ENCODE measurements around the gene FGF23. TPM values are rescaled to one million over a fixed set of nuclear protein-coding genes. Genes with fewer than 3 reads are reported as not detected.
A peak's percentile ranks its signal among the peaks of the same experiment; 100 is the strongest.
"Not testable (repeated sequence)": the region's sequence is repeated elsewhere in the genome, so short reads cannot be mapped to it uniquely, and the experiment has no call there.

Gene FGF23
- polyA plus RNA-seq (ENCODE audit: insufficient read length) = 0.05 TPM
- long read RNA-seq, donor 1 = 0 reads
- long read RNA-seq, donor 2 = 0 reads
- long read RNA-seq, donor 3 = 0 reads
- long read RNA-seq, donor 4 = 0 reads
- long read RNA-seq, donor 5, partial matches to known transcripts = 0 of 1 reads
- long read RNA-seq, donor 5, other reads (novel, unspliced or antisense) = 0 of 1 reads
- long read RNA-seq, donor 6, partial matches to known transcripts = 0 of 1 reads
- long read RNA-seq, donor 6, other reads (novel, unspliced or antisense) = 0 of 1 reads
- long read RNA-seq, donor 7 = 0 reads
- long read RNA-seq, donor 8 = 0 reads

DNA sequence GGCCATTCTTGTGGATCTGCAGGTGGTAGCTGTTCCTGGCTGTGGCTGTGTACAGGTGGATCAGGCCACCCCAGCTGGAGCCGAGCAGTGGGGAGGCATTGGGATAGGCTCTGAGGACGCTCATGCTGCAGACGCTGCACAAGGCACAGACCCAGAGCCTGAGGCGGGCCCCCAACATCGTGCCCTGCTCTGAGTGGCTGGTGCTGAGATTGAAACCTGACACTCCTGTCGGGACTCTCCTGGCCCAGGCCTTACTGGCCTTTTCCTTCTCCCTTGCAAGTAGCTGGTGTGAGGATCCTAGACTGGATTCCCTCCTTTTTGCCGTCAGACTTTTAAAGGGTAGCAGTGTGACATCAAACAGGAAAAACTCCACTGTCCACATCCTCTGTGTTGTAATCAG, at the start of gene FGF23:
Gene FGF23, minus strand, starts transcription at position 308 of the 400 bp plus-strand sequence. Its CDS starts 130 bp downstream, at position 178.
- DNase-seq = peak; percentile 57

DNA sequence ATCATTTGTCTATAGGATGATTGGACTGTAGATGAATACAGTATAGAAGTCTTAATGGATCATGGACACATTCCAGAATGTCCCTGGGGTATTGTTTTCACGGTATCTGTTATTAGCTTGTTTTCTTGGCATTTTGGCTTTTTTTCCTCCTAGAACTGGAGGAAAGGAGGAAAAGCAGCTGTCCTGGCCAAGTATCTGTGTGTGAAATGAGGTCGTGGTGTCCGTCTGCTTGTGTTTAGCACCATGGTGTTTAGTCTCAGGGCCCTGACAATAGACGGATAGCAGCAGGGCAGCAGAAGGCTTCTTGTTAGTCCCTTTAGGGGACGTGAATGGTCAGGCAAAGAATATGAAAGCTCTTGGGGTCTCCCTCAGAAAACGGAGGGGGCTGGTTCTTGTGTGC, 44.9 kb upstream of the FGF23 start:
- DNase-seq = no peak

DNA sequence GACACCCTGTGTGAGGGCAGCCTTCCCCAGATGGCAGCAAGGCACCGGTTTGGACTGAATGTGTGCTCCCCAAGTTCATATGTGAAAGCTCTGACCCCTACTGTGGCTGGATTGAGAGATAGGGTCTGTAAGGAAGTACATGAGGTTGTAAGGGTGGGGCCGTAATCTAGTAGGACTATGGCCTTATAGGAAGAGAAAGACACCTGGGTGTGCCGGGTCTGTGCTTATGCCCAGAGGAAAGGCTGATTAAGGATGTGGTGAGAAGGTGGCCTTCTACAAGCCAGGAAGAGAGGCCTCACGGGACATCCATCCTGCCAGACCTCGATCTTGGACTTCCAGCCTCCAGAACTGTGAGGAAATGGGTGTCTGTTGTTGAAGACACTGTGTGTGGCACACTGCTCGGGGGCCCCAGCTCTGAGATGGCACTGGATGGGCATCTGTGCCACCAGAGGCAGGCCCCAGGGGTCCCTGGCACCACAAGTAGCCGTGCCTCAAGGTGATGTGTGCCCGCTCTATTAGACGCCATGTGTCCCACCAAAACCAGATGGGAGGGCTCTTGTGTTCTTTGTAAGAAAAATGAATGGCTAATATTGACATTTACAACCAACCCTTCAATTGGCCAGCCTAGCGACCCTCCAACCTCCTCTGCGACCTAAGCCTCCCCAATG, 44.1 kb upstream of the FGF23 start:
- no peak for DNase-seq

DNA sequence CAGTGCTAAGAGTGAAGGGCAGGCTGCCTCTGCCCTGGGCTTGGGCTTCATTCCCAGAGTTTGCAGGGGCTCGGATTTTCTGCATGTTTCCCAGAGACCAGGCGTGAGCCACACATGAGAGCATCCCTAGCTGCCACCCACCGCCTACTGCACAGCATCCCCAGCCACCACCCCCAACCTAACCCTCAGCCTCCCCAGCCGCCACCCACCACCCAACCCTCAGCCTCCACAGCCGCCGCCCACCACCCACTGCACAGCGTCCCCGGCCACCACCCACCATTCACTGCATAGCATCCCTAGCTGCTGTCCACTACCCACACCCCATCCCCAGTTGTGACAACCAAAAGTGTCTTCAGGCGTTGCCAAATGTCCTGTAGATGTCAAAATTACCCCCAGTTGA, 43.5 kb upstream of the FGF23 start:
- no peak for DNase-seq

DNA sequence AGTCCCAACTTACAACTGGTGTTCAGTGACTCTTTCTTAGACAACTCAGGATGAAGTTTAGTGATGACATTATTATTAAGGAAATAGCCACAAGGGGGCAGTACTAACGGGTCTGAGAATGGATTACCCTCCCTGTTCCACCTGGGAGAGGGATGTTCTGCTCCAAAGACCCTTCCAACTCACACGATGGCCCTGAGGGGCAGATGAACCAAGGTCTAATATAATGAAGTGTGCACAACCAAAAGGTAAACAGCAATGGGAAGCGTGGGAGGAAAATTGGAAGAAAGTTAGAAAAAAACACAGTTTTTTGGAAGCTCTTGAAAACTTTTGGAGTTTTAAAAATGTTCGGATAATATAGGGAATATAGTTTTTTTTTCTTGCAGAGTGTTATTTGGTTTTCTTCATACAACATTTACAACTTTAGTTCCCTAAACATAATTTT, 42.1 kb upstream of the FGF23 start:
- no peak for DNase-seq

DNA sequence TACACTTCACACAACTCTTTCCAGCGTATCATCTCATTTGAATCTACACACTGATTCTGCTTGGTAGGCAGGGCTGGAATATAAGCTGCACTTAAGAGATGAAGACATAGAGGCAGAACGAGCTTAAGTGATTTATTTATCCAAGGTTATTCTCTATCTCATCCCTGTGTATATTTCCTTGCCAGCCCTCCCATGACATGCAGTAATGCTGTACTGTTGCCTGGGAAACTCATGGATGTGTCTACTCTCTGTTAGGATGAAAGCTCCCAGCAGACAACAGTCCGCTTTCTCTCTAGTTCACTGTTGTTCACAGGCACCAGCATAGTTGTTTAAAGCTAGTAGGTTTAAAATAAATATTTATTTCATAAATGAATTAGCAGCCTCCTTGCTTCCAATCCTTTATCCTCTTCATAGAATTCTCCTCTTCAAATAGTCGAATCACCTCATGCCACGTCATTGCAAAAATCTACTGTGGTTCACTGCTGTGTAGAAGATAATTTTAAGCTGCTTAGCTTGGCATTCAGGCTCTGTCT, 40.7 kb upstream of the FGF23 start:
- no peak for DNase-seq

DNA sequence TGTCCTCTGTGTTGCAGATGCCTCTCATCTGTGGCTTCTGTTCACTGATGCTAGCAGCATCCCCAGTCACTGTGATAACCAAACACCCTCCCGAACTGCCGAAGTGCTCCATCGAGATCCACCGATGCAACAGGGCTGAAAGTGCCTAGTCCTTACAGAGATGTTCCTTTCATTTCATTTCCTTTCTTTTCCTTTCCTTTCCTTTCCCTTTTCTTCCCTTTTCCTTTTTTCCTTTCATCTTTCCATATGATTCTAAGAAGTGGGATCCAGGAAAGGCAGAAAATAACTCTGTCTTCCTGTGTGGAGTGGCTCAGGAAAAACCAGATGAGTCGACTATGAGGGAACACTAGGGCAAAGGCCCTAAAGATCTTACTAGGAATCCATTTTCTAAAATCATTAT, 39.4 kb upstream of the FGF23 start:
- DNase-seq = no peak

DNA sequence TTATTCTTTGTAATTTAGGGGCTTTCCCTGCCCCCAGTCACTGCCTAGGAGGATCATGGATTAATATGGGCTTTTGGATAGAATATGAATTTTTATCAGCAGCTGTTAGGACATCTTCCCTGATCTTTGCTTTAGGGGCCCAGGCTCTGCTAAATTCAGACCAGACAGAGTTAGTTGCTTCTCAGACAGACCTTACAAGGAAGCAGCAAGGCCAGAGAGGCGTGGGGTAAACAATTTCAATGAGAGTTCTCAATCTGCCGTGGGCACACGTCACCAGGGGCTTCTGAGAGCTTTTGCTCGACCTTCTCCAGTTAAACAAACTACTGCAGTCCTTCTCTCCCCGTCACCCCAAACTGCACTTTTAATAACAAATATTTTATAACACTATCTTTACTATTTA, 38.4 kb upstream of the FGF23 start:
- no peak for DNase-seq

DNA sequence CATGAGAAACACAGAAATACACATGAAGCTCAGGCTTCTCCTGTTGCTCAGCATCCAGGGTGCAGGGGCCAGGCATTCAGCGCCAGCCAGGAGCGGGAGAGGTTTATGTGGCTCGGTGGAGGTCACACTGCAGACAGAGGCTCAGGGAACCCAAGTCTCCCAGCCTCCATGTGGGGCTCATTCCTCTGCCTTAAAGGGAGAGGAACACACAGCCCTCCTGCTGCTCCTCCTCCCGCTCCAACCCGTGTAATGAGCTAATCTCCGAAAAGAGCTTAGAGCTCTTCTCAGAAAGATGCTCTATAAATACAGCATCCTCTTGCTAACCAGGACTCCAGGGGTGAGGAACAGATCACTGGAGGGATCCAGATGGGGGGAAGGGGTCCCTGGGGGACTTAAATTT, 37.9 kb upstream of the FGF23 start:
- DNase-seq = no peak

DNA sequence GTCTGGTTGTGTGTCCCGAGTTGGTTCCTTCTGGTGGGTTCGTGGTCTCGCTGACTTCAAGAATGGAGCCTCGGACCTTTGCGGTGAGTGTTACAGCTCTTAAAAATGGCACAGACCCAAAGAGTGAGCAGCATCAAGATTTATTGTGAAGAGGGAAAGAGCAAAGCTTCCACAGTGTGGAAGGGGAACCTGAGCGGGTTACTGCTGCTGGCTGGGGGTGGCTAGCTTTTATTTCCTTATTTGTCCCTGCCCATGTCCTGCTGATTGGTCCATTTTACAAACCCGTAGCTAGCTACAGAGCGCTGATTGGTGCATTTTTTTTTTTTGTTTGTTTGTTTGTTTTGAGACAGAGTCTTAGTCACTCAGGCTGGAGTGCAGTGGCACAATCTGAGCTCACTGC, 36.8 kb upstream of the FGF23 start:
- DNase-seq = no peak

DNA sequence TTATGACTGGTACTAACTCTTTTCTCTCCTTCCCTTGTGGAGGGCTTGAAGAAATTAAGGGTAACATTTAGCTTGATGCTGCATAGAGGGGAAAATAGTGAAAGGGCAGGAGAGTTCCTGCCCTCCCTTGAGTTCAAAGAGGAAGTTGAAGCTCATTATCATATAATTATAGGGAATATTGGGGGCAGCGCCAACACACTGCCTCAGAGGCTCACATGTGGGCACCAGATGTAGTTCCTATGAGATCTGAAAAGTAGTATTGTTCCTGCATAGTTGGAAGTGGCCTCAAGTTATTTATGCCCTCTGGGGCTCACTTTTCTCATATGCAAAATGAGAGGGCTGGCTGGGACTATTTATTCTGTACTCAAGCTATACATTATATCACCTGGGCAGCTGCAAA, 33.0 kb upstream of the FGF23 start:
- no peak for DNase-seq

DNA sequence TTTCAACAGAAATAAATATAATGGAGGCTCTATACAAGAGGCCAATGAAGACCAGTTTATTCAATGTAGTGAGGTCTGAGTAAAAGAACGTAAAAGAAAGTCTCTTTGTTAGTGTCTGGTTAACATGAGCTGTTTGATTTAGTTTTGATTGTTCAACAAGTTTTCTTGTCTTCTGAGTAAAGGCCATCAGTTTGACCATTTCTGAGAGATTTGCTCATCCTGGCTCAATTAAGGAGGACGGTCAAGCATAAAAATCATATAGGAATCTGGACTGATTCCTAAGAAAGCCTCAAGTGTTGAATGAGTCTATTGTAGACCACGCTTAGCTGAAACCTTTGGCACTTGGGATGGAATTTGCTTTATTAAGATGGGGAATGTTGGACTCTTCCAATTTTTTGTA, 32.5 kb upstream of the FGF23 start:
- no peak for DNase-seq

DNA sequence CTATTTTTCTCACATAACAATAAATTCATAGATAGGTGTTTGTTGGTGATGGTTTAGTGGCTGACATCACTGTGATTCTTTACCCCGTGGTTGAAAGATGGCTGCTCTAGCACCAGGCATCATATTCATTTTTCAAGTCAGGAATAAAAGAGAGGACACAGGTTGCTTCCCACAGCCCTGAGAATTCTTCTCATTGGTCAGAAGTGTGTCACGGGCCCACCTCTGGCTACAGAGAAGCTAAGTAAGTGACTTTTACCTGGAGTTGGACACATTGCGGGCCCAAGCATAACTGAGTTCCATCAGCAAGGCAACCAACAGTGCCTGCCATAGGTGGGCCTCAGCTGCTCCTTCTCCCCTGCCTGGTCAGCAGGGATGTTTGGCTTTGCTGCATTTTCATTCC, 27.6 kb upstream of the FGF23 start:
- no peak for DNase-seq

DNA sequence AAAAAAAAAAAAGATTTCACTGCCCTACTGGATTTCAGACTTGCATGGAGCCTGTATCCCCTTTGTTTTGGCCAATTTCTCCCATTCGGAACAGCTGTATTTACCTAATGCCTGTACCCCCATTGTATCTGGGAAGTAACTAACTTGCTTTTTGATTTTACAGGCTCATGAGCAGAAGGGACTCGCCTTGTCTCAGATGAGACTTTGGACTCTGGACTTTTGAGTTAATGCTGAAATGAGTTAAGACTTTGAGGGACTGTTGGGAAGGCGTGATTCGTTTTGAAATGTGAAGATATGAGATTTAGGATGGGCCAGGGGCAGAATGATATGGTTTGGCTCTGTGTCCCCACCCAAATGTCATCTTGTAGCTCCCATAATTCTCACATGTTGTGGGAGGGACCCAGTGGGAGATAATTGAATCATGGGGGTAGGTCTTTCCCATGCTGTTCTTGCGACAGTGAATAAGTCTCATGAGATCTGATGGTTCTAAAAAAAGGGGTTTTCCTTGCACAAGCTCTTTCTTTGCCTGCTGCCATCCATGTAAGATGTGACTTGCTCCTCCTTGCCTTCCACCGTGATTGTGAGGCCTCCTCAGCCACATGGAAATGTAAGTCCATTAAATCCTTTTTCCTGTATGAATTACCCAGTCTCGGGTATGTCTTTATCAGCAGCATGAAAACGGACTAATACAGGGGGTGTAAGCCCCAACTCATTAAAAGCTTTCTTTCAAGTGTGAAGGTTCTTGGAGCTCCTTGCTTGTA, 25.5 kb upstream of the FGF23 start:
- not testable (repeated sequence) for DNase-seq

DNA sequence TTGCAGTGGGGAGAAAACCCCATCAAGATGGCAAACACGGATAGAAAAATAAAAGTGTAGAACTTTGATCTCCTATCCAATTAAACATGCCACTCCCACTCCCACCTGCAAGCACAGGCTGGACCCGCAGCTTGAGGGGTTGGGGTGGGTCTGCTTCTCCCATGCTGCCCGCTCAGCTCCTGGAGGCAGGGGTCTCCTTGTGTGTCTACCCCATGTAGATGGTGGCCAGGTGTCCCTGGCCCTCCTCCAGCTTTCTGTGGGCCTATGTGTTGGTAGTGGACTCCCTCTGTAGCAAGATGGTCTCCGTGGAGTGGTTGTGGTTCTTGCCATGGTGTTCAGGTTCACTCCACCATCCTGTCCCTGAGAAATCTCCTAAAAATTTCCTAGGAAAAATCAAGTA, 23.5 kb upstream of the FGF23 start:
- DNase-seq = no peak

DNA sequence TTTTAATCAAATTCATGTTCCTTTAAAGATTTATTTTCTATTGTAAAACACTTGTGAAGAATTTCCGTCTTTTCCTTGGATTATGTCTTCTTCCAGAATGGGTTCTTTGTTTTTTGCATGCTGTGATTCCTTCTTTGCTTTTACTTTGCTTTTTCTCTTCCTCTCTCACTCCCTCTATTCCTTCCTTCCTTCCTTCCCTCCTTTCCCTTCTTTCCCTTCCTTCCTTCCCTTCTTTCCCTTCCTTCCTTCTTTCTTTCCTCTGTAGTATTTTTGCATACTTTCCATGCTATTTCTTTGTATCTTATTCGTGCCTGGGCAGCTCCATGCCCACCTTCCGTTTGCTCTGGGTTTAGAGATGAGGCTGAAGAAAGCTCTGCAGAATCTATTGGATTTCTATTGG, 21.6 kb upstream of the FGF23 start:
- no peak for DNase-seq

DNA sequence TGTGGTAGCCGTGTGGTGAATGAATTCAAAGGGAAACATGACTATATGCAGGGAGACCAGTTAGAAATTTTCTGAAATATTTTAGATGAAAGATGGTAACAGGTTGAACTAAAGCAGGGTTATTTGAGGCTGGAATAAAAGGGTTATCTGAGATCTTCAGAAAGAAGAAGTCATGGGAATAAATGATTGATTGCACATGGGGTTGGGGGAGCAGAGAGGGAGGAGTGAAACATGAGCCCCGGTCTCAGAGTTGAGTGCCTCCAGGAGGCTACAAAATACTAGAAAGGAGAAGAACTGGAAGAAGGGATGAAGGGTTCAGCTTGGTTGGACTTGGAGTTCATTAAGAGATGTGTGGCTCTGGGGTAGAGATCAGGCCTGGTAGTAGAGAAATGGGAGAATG, 16.3 kb upstream of the FGF23 start:
- no peak for DNase-seq

DNA sequence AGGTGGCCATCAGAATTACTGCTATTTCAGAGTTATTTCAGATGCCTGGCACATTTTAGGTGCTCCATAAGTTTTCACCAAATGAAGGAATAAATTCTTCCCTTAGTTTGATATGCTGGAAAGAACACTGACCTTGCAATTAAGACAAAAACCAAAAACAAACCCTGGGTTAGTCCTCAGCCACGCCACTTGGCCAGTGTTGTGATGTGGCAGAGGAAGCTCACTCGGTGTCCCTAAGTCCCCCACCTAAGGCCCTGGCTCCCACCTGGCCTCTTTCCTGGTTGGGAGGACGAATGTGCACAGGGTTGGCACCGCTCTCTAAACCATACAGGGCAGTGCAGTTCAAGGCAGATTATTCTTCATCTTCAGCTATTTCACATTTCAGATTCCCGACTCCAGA, 13.7 kb upstream of the FGF23 start:
- DNase-seq = no peak

DNA sequence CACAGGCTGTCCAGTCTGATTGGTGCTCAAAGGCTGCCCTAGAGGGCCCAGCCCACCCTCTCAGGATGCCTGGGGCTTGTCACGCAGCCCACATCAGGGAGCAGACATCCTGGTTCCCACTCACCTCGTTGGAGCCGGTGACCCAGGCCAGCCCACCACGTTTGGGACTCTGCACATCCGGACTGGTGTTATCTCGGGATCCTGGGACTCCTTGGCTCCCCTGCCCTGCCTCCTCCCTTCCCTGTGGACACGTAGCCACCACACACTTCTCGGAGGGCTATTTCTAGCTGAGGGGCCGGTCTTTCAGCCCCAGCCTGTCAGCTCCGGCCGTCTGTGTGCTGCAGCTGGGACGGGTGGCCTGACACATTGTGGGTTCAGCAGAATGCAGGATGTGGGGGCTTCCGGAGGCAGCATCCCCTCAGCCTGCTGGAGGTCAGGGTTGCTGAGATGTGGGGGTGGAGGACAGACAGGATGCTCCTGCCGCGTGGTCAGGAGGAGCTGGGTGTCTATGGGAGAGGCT, 12.8 kb upstream of the FGF23 start:
- no peak for DNase-seq

DNA sequence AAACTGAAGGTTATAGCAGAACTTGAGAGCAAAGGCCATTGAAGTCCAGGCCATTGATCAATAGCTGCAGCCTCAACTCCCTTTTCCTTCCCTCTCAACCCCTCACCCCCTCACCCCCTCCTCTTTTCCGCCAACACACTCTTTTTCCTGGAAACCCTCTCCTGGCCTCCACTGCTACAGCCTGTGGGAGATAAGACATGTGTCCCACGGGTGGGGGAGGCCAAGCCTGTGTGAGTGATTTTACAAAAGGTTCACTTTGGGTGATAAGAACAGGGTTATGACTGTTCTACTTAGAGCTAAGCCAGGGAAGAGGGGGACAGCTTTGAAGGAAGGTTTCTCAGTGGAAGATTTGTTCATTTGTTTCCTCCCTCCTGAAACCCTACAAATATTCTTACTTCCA, 9.2 kb upstream of the FGF23 start:
- no peak for DNase-seq

DNA sequence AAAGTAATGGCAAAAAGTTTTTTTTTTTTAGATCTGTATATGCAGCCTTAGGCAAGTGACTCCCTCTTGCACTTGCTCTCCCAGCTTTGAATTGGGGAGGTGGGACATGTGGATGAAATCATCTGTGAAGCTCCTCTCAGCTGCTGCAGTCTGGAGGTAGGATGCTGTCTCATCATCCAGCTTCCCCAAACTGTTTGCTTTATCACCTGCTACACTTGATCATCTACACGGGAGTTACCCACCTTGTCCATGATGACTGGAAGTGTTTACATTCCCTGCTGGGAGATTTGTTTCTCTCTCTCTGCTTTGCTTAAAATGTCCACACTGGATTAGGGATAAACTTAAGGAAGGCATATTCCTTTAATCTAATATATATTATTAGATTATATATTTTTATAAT, 8.5 kb upstream of the FGF23 start:
- no peak for DNase-seq

DNA sequence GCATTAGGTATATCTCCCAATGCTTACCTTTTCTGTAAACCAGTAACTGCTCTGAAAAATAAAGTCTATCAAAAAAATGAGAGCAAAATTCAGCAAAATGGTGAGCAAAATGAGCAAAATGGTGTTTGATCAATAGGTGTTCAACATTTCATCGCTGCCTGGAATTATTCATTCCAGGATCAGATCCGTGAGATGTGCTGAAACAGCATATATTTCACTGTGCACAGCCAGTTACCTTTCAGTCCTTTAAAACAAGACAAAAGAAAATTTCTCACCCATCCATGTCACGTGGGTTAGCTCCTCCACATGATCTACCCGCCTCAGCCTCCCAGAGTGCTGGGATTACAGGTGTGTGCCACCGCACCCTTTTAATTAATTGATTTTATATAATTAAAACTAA, 8.1 kb upstream of the FGF23 start:
- no peak for DNase-seq

DNA sequence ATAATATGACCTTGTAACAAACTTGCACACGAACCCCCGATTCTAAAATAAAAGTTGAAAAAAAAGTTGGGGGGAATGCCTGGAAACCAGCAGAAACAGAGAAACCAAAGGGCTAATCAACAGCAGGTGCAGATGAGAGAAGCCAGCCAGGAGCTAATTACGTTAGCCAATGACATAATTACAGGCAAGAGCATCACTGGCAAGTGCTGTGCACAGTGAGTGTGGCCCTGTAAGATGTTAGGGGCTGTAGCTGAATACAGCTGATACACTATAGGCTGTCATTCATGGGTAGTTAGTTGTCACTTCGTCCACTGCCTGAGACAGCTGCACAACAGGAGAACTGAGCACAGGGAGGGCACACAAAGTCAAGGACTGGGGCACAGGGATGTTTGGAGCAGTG, 7.3 kb upstream of the FGF23 start:
- DNase-seq = no peak

Measured in left kidney (tissue), 8 donors.